Heart right ventricle (tissue), 16 donors: Measurements from ENCODE around the gene TMEM52. TPM values are rescaled to one million over a fixed set of nuclear protein-coding genes. Genes with fewer than 3 reads are reported as not detected.

Experiments
- ATAC-seq, 8 donors: fragments of 200-7000 bp; cut with Tn5 transposase; one replicate each; pipeline ENCODE4 v1.9.1; 2020; ENCODE audit warnings: mild to moderate bottlenecking in 8 of 8, moderate library complexity in 8 of 8, moderate number of reproducible peaks in 1 of 8
- DNase-seq, 2 donors: peaks; one replicate each; pipeline ENCODE4 v3.0.0-alpha.2; 2020
- H3K27ac ChIP-seq, 10 donors: fragments of 200-600 bp; sonication (generic) in 2 of 10; one replicate each; pipeline versions ENCODE4 v1.5.0 to v1.8.0; 2020 to 2022; ENCODE audit warnings: mild to moderate bottlenecking in 3 of 10
- H3K27me3 ChIP-seq, 7 donors: fragments of 200-600 bp; one replicate each; pipeline ENCODE4 v1.8.0; 2021 to 2022; ENCODE audit warnings: mild to moderate bottlenecking in 2 of 7
- H3K36me3 ChIP-seq, 9 donors: fragments of 200-600 bp; sonication (generic) in 1 of 9; one replicate each; pipeline versions ENCODE4 v1.5.0 to v1.8.0; 2020 to 2022; ENCODE audit warnings: mild to moderate bottlenecking in 2 of 9
- H3K4me1 ChIP-seq, 9 donors: fragments of 200-600 bp; sonication (generic) in 1 of 9; one replicate each; pipeline versions ENCODE4 v1.5.0 to v1.8.0; 2020 to 2022; ENCODE audit warnings: mild to moderate bottlenecking in 4 of 9
- H3K4me3 ChIP-seq, 10 donors: fragments of 200-600 bp; sonication (generic) in 2 of 10; one replicate each; pipeline versions ENCODE4 v1.5.0 to v1.8.0; 2020 to 2022; ENCODE audit warnings: mild to moderate bottlenecking in 7 of 10, moderate library complexity in 2 of 10
- H3K9me3 ChIP-seq, 11 donors: fragments of 200-600 bp in 10 of 11; sonication (generic) in 2 of 11; one replicate each; pipeline versions ENCODE4 v1.5.0 to v1.8.0; 2013 to 2022; ENCODE audit warnings: mild to moderate bottlenecking in 2 of 11, control low read depth in 1 of 11, moderate library complexity in 1 of 11
- CTCF ChIP-seq, 9 donors: fragments of 200-600 bp; sonication (generic) in 2 of 9; IDR thresholded peaks; one replicate each; pipeline versions ENCODE4 v1.5.0 to v1.8.0; 2021 to 2022; ENCODE audit warnings: antibody characterized with exemption in 9 of 9, mild to moderate bottlenecking in 5 of 9, moderate library complexity in 1 of 9
- WGBS, 2 donors: extraction: QIAGEN DNeasy Blood & Tissue Kit; methylation state at CpG; one replicate each; pipeline ENCODE4 v1.1.7; 2013; ENCODE audit warnings: inconsistent platforms in 1 of 2; 5-methylcytosine and 5-hydroxymethylcytosine counted together
- intact Hi-C, 10 donors: fragments of 100-400 bp; cut with DNase I; formaldehyde crosslinking; loops; one replicate each; pipeline versions ENCODE4 v1.11.1 to v1.14.2; 2022
- polyA plus RNA-seq, 2 donors: library from polyadenylated mRNA; stranded (reverse); fragments of 200-250 nt; gene quantifications; one replicate each; pipeline ENCODE4 v1.2.3, GENCODE V29; 2013
- total RNA-seq, 10 donors: library from RNA; stranded (reverse); fragmentation: NEBNext Ultra II Directional in 3 of 10; extraction: Animal tissue kit (Norgen Biotek cat#: 25700) in 3 of 10; gene quantifications; one replicate each; pipeline versions ENCODE4 v1.2.1 to v1.2.4, GENCODE V29; 2021 to 2023
- donor health status: Arrhythmogenic right ventricular cardiomyopathy.
- donor health status: ischemic (EF 13 %, LVEDD 7.1; RV severe dilation, severe dysfunction).
- donor health status: healthy with polysubstance abuse.
- donor health status: DM: no; HTN: yes; CAD: no.
- donor health status: DM: no; HTN: no; CAD: no.
- donor health status: ischemic (EF 25% LVEDD 6.9; RV normal size, moderate dysfunction).
- donor health status: ischemic (EF 25% LVEDD 5.7; RV mildly dilated, moderate dysfunction).
- donor health status: healthy.
- donor health status: DM: yes; HTN: yes; CAD: no.
- donor health status: Ischemic cardiomyopathy.
- donor health status: ischemic (EF 35%, LVEDD 5.7; RV mildly dilated, moderate dysfunction).
- donor health status: nonischemic (EF 11% LVEDD 7.7; RV severe dilation, severe dysfunction).
- donor health status: DM: yes; HTN: yes; CAD: no.
- donor health status: PGD.
- donor health status: ischemic (EF 29% LVEDD 5.4; RV normal size, mild dysfunction).
- donor health status: nonischemic (EF 23%, LVEDD 6.1; RV moderate dilation, normal function).

The TMEM52 gene
- total and polyA plus RNA-seq, 12 donors: 0.58 to 11.5 (median 1.9) TPM; not detected in 2

GRCh38 chr1:1929102-1929638 is 10.1 kb upstream of the TMEM52 start:
- intact Hi-C loops: no loop called here
- no peak for TF ChIP-seq CTCF (IDR thresholded peaks at IDR 0.05)
- 60 to 67% methylated on average over 9 to 10 of the region's 10 CpGs for WGBS, 2 donors
- Histone ChIP-seq H3K27me3 (no peaks in the 10 kb centered on the region), H3K4me3 (no peak overlapping the region), H3K4me1 (peaks cover 0 to 26% (median 13%) of the 10 kb centered on the region in 9 donors), H3K27ac (no peak overlapping the region), H3K9me3 (no peaks in the 10 kb centered on the region), H3K36me3 (no peaks in the 10 kb centered on the region)
- DNase-seq (no peak), ATAC-seq (peak in 4 of 8 donors; percentile 3 to 12 (median 7))

GRCh38 chr1:1928231-1929101 is 9.4 kb upstream of the TMEM52 start:
- intact Hi-C loops: no loop called here
- H3K36me3 ChIP-seq: no peaks in the 10 kb centered on the region
- WGBS, 2 donors: 48 to 68% methylated on average over 32 to 33 of the region's 34 CpGs
- H3K4me3 ChIP-seq: no peak overlapping the region
- ATAC-seq: peak in 7 of 8 donors; percentile 29 to 63 (median 38)
- H3K27ac ChIP-seq: peak overlapping the region in 3 of 10 donors; percentile 28 to 49 (median 36)
- H3K9me3 ChIP-seq: no peaks in the 10 kb centered on the region
- no peak for DNase-seq
- TF ChIP-seq CTCF (IDR thresholded peaks at IDR 0.05): no peak
- H3K27me3 ChIP-seq: no peaks in the 10 kb centered on the region
- peaks cover 0 to 26% (median 13%) of the 10 kb centered on the region in 9 donors for H3K4me1 ChIP-seq

- DNase-seq (no peak), ATAC-seq (peak in 6 of 8 donors; percentile 14 to 44 (median 34))
- TF ChIP-seq CTCF (IDR thresholded peaks at IDR 0.05): no peak
- intact Hi-C loops: no loop called here
- WGBS, 2 donors: 61 to 68% methylated on average over 25 of the region's 25 CpGs
- Histone ChIP-seq H3K4me3 (no peak overlapping the region), H3K27ac (peak overlapping the region in 6 of 10 donors; percentile 44 to 65 (median 58)), H3K36me3 (no peaks in the 10 kb centered on the region), H3K27me3 (no peaks in the 10 kb centered on the region), H3K9me3 (no peaks in the 10 kb centered on the region), H3K4me1 (peaks cover 0 to 26% (median 13%) of the 10 kb centered on the region in 9 donors)
These were observed 8.7 kb upstream of the TMEM52 start for GRCh38 chr1:1927751-1928150.

- DNase-seq: no peak
- TF ChIP-seq CTCF (IDR thresholded peaks at IDR 0.05): no peak
- Histone ChIP-seq H3K9me3 (no peaks in the 10 kb centered on the region), H3K4me3 (no peak overlapping the region), H3K27ac (peak overlapping the region in 3 of 10 donors; percentile 58 to 65 (median 60)), H3K4me1 (peaks cover 0 to 26% (median 13%) of the 10 kb centered on the region in 9 donors), H3K27me3 (no peaks in the 10 kb centered on the region), H3K36me3 (no peaks in the 10 kb centered on the region)
- peak in 2 of 8 donors; percentile 5 to 15 for ATAC-seq
- intact Hi-C loops: no loop called here
- WGBS, 2 donors: 83 to 85% methylated on average over 21 of the region's 21 CpGs
These were observed 8.0 kb upstream of the TMEM52 start for GRCh38 chr1:1926886-1927660.
